ENCODE data around the gene MT2A.
"Not testable (repeated sequence)": the region's sequence is repeated elsewhere in the genome, so short reads cannot be mapped to it uniquely, and the experiment has no call there.

Gene MT2A
- 3.0 to 5.9 reads per million in 2 donors for total RNA-seq

- peak; percentile 73 for DNase-seq
Observed at GRCh38 chr16:56608043-56608875, at the start of gene MT2A. Gene MT2A (plus strand): TSS chr16:56608584. CDS start chr16:56608656, 72 bp downstream.

- no peak for DNase-seq
Observed at GRCh38 chr16:56559109-56559508, 49.3 kb upstream of the MT2A start.

- no peak for DNase-seq
Observed at GRCh38 chr16:56560447-56560846, 47.9 kb upstream of the MT2A start.

DNA sequence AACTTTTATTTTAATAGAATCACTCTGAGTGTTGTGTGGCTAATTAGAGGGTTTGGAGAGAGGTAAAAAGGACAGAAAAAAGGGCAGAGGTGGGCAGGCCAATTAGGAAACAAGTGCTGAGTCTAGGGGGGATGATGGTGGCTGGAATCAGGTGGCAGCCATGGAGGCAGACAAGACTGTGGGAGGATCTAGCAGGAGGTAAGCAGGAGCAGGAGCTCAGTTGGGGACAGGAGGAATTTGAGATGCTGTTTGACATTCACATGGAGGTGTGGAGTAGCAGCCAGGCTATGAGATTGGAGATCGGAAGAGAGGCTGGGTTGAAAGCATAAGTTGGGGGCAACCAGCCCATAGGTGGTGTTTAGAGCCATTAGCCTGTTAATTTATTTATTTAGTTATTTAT, 47.3 kb upstream of the MT2A start:
- DNase-seq = no peak

DNA sequence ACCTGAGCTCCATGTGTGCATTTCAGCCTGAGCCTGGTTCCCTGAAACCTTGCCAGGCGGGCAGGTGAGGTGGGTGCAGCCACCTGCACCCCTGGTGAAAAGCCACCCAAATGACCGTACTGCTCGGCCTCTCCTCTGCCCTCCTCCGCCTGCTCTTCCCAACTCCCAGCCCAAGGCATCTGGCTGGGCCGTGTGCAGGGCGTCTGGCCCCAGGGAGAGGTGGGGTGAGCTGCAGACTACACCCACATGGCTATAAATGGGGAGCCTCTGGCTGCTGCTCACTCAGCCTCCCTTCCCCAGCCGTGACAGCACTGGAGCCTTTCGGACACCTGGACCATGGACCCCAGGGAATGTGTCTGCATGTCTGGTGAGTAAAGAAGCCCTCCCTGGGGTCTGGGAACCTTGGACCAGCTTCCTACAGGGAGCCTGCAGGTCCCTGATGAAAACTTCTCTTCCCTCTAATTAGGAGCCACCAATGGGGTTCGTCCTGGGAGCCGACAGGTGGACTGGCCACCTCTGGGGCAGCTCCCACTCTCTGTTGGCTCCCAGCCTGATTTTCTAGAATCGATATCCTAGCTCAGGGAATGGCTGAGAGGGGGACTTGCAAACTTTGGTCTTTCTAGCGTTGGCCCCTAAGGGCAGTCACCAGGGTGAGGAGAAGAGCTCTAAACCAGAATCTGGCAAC, 43.4 kb upstream of the MT2A start, which contains the start of gene MT4:
MT4 (plus strand) TSS at position 281 of the 685 bp plus-strand sequence; CDS start at position 337, 56 bp downstream.
- DNase-seq = no peak

DNA sequence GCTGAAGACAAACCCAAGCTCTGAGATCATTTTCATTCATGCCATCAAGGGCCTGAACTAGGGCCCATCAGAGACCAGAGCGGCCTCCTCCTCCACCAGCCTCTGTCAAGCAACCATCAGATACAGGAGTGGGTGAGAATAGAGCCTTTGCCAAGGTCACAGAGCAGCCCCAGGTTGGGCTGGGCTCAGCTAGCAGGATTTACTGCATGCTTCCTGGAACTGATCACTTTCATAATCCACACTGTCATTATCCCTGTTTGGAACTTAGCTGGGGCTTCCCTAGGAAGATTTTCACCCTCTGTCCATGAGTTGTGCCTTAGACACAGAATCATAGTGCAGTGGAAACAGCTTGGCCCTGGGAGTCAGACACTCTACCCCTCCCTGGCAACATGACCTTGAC, 38.4 kb upstream of the MT2A start:
- DNase-seq = no peak

GRCh38 chr16:56571525-56571924, 36.9 kb upstream of the MT2A start:
- DNase-seq = no peak

DNA sequence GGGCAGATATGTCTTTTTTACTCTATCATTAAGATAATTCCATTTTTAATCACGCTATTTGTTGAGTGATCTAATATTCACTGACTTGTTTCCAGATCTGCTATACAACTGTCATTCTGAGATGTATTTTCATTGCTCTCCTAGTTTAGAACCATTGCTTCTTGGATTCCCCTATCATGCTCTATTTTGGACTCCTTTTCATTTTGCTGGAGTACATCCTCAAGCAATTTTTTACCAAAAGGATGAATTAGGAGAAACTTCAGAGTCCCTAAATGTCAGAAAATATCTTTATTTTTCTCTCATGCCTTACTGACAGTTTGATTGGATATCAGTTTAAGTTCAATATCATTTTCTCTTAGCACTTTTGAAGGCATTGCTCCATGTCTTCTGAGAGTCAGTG, 33.8 kb upstream of the MT2A start:
- DNase-seq = no peak

- peak; percentile 52 for DNase-seq
Observed at GRCh38 chr16:56576585-56577299, 31.6 kb upstream of the MT2A start.

- DNase-seq = no peak
Observed at GRCh38 chr16:56577300-56577625, 31.1 kb upstream of the MT2A start.

GRCh38 chr16:56580391-56581048, 27.9 kb upstream of the MT2A start:
- no peak for DNase-seq

DNA sequence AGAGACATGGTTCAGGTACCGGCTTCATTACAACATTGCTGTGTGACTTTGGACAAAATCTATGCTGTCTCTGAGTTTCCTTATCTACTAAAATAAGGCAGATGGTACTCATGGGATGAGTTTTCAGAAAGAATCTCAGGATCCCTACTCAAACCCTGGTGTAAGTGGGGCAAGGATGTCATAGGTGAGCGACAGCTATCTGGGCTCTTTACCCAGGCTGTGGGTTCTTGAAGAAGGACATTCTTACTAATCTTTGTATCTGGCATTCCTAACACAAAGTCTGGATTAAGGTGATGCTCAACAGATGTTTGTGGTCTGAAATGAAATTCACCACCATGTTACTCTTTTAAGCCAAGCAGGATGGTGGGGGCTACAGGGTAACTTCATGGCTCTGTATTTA, 25.5 kb upstream of the MT2A start:
- not testable (repeated sequence) for DNase-seq

- DNase-seq = no peak
Observed at GRCh38 chr16:56583351-56584168, 24.8 kb upstream of the MT2A start.

- DNase-seq = no peak
Observed at GRCh38 chr16:56584276-56584675, 24.1 kb upstream of the MT2A start.

DNA sequence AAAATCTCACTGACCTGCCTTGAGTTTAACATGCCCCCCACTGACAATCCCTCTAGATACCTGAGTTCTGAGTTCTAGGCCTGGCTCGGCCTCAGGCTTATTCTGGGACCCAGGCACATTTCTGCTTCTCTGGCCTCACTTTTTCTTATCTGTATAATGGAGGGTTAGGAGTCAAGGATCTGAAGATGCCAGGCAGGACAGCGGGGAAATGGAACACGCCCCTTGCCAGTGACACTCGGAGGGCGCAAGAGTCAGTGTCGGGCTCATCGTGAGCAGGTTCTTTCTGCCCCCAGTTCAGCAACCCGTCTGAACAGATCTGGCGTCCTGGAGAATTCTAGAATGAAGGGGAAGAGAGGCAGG, 19.6 kb upstream of the MT2A start:
- DNase-seq = no peak

- DNase-seq = no peak
Observed at GRCh38 chr16:56589141-56590039, 19.0 kb upstream of the MT2A start, which contains the start of gene MT3. Gene MT3 (plus strand): TSS chr16:56589528. CDS start chr16:56589591, 63 bp downstream.

- DNase-seq = no peak
Observed at GRCh38 chr16:56591377-56592060, 16.9 kb upstream of the MT2A start.

DNA sequence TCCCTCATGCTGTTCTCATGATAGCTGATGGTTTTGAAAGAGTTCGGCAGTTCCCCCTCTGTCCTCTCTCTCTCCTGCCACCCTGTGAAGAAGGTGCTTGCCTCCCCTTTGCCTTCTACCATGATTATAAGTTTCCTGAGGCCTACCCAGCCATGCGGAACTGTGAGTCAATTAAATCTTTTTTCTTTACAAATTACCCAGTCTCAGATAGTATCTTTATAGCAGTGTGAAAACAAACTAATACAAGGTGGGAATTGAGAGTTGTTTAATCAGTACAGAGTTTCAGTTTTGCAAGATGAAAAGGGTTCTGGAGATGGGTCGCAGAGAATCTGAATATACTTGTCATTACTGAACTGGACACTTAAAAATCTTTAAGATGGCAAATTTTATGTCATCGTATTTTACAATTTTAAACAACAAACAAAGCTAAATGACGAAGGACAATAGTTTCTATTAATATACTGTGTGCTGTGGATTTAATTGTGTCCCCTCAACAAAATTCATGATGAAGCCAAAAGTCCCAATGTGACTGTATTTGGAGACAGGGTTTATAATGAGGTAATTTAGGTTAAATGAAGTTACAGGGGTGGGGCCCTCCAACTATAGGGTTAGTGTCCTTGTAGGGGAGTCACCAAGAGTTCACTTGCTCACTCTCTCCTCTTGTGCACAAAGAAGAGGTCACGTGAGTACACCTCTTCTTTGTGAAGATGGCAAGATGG, 14.7 kb upstream of the MT2A start:
- no peak for DNase-seq

GRCh38 chr16:56594292-56594619, 14.1 kb upstream of the MT2A start:
- no peak for DNase-seq
